HepG2 (cell line): Measurements from ENCODE around the gene DHX8. TPM values are rescaled to one million over a fixed set of nuclear protein-coding genes. Genes with fewer than 3 reads are reported as not detected.

Experiments
- CHD2 ChIP-seq: IDR thresholded peaks from 2 replicates; pipeline ENCODE4 v1.6.1; 2011; ENCODE audit warnings: low read depth, low read length, improper control_type of control experiment
- CREB1 ChIP-seq, 2 experiments: fragments of 450-650 bp in 1 of 2; IDR thresholded peaks; 2 replicates each; pipeline ENCODE4 v1.6.1; 2016 to 2017; ENCODE audit warnings: control low read depth in 1 of 2, mild to moderate bottlenecking in 1 of 2, missing compliant biosample characterization in 1 of 2, missing genetic modification characterization in 1 of 2
- EHMT2 ChIP-seq: fragments of 200-600 bp; sonication (generic); IDR thresholded peaks from 2 replicates; pipeline ENCODE4 v1.7.0; 2017; ENCODE audit warnings: antibody characterized with exemption, low read depth, low read length, borderline replicate concordance
- EP300 ChIP-seq, 3 experiments: sonication (generic) in 1 of 3; formaldehyde crosslinking in 1 of 3; IDR thresholded peaks; 2 replicates each; pipeline versions ENCODE4 v1.5.1 to v1.6.1; 2011 to 2020; ENCODE audit warnings: low read depth in 2 of 3, low read length in 2 of 3, borderline replicate concordance in 1 of 3, improper control_type of control experiment in 1 of 3, mild to moderate bottlenecking in 1 of 3, missing genetic modification reagents in 1 of 3, moderate library complexity in 1 of 3
- HDAC2 ChIP-seq: sonication (generic); formaldehyde crosslinking; IDR thresholded peaks from 2 replicates; pipeline ENCODE4 v1.4.0; 2020; ENCODE audit warnings: missing genetic modification reagents
- HMGA1 ChIP-seq: sonication (generic); formaldehyde crosslinking; conservative IDR thresholded peaks from 2 replicates; pipeline ENCODE4 v1.4.0; 2020; ENCODE audit warnings: missing genetic modification reagents
- NFE2L1 ChIP-seq: sonication (generic); formaldehyde crosslinking; IDR thresholded peaks from 2 replicates; pipeline ENCODE4 v1.4.0; 2020; ENCODE audit warnings: missing genetic modification reagents, mild to moderate bottlenecking, borderline replicate concordance
- NFYC ChIP-seq: IDR thresholded peaks from 2 replicates; pipeline ENCODE4 v1.6.1; 2016; ENCODE audit warnings: missing genetic modification reagents, missing compliant biosample characterization
- PAXIP1 ChIP-seq: sonication (generic); formaldehyde crosslinking; conservative IDR thresholded peaks from 2 replicates; pipeline ENCODE4 v1.4.0; 2020; ENCODE audit warnings: mild to moderate bottlenecking, missing genetic modification reagents, moderate library complexity
- PHF21A ChIP-seq: sonication (generic); formaldehyde crosslinking; IDR thresholded peaks from 2 replicates; pipeline ENCODE4 v1.5.0; 2020; ENCODE audit warnings: mild to moderate bottlenecking, missing genetic modification reagents
- SMARCC2 ChIP-seq: fragments of 450-650 bp; IDR thresholded peaks from 2 replicates; pipeline ENCODE4 v1.6.1; 2017; ENCODE audit warnings: antibody characterized with exemption, mild to moderate bottlenecking
- SNAI1 ChIP-seq: sonication (generic); formaldehyde crosslinking; IDR thresholded peaks from 2 replicates; pipeline ENCODE4 v1.5.0; 2020; ENCODE audit warnings: mild to moderate bottlenecking, missing genetic modification reagents, borderline replicate concordance
- SOX6 ChIP-seq, 2 experiments: fragments of 450-650 bp in 1 of 2; sonication (generic) in 1 of 2; formaldehyde crosslinking in 1 of 2; IDR thresholded peaks; 2 replicates each; pipeline versions ENCODE4 v1.4.0 to v1.6.1; 2017 to 2020; ENCODE audit warnings: antibody characterized with exemption in 1 of 2, mild to moderate bottlenecking in 1 of 2, missing genetic modification reagents in 1 of 2
- THAP11 ChIP-seq: IDR thresholded peaks from 2 replicates; pipeline ENCODE4 v1.6.1; 2016; ENCODE audit warnings: missing biosample characterization, missing genetic modification reagents
- ZBTB1 ChIP-seq: sonication (generic); formaldehyde crosslinking; IDR thresholded peaks from 2 replicates; pipeline ENCODE4 v1.4.0; 2020; ENCODE audit warnings: missing genetic modification reagents, borderline replicate concordance
- ZNF253 ChIP-seq: sonication (generic); formaldehyde crosslinking; IDR thresholded peaks from 2 replicates; pipeline ENCODE4 v1.8.0; 2022; ENCODE audit warnings: mild to moderate bottlenecking, missing genetic modification reagents, borderline replicate concordance
- ZNF326 ChIP-seq: sonication (generic); formaldehyde crosslinking; IDR thresholded peaks from 2 replicates; pipeline ENCODE4 v1.4.0; 2020; ENCODE audit warnings: missing genetic modification reagents, borderline replicate concordance
- ZNF441 ChIP-seq: sonication (generic); formaldehyde crosslinking; IDR thresholded peaks from 2 replicates; pipeline ENCODE4 v1.7.0; 2021; ENCODE audit warnings: missing genetic modification reagents, borderline replicate concordance
- ZNF484 ChIP-seq: sonication (generic); formaldehyde crosslinking; IDR thresholded peaks from 2 replicates; pipeline ENCODE4 v1.5.1; 2020; ENCODE audit warnings: mild to moderate bottlenecking, low read depth, missing genetic modification reagents, borderline replicate concordance
- ZNF530 ChIP-seq: sonication (generic); formaldehyde crosslinking; IDR thresholded peaks from 2 replicates; pipeline ENCODE4 v1.5.0; 2020; ENCODE audit warnings: low read depth, mild to moderate bottlenecking, missing genetic modification reagents
- ZNF580 ChIP-seq: IDR thresholded peaks from 2 replicates; pipeline ENCODE4 v1.6.1; 2016; ENCODE audit warnings: low read depth, borderline replicate concordance
- ZNF605 ChIP-seq: sonication (generic); formaldehyde crosslinking; IDR thresholded peaks from 2 replicates; pipeline ENCODE4 v1.8.0; 2022; ENCODE audit warnings: mild to moderate bottlenecking, missing genetic modification reagents
- ZNF740 ChIP-seq: sonication (generic); formaldehyde crosslinking; IDR thresholded peaks from 2 replicates; pipeline ENCODE4 v1.4.0; 2020; ENCODE audit warnings: missing genetic modification reagents
- ZNF772 ChIP-seq: sonication (generic); formaldehyde crosslinking; IDR thresholded peaks from 2 replicates; pipeline ENCODE4 v1.5.0; 2020; ENCODE audit warnings: mild to moderate bottlenecking, missing genetic modification reagents
- ZSCAN12 ChIP-seq: sonication (generic); formaldehyde crosslinking; IDR thresholded peaks from 2 replicates; pipeline ENCODE4 v1.9.0; 2021; ENCODE audit warnings: mild to moderate bottlenecking, missing genetic modification reagents
- polyA plus RNA-seq, 8 experiments: library from polyadenylated mRNA; depleted of rRNA in 3 of 8; stranded (reverse) in 7 of 8; unstranded in 1 of 8; fragments of >200 nt; fragmentation: Illumina TruSeq in 4 of 8; extraction: Trizol in 4 of 8; gene quantifications; 2 replicates each; pipeline versions ENCODE4 v1.2.1 to v1.2.3, GENCODE V29; 2011 to 2016; ENCODE audit warnings: low read depth in 4 of 8, missing spikeins in 1 of 8, mixed read lengths in 1 of 8; ENCODE audit not compliant: insufficient read depth in 1 of 8
- total RNA-seq, 5 experiments: library from RNA; depleted of rRNA; stranded (reverse); fragments of >200 nt; fragmentation: Illumina TruSeq; extraction: Trizol; gene quantifications; 2 replicates each; pipeline ENCODE4 v1.2.3, GENCODE V29; 2016; ENCODE audit warnings: low read depth in 1 of 5

Gene DHX8
- total and polyA plus RNA-seq, 2 of the 13 experiments (the other 11 are each of a cell fraction or from before 2014, with no cell fraction given), result 24.8 to 48.9 TPM

GRCh38 chr17:43573579-43574321, 90.0 kb downstream of the DHX8 start (continued):
- TF ChIP-seq ZNF580 (no peak; the same call in 1 of the 2 replicates), ZNF326 (CRISPR knock-in tag) (no peak), EHMT2 (no peak), ZNF740 (CRISPR knock-in tag) (peak; percentile 51; the same call in 1 of the 2 replicates), PHF21A (CRISPR knock-in tag) (peak; percentile 66; the same call in 1 of the 2 replicates), NFE2L1 (0 out of 2 replicates have a peak, but pooled peaks have one; percentile 42), NFYC (0 out of 2 replicates have a peak, but pooled peaks have one; percentile 7), THAP11 (no peak), ZNF441 (CRISPR knock-in tag) (no peak), ZSCAN12 (CRISPR knock-in tag) (no peak), CREB1 (IDR thresholded peaks at IDR 0.05) (no peak; the same call in 1 of the 2 replicates), CREB1 (CRISPR knock-in tag; IDR thresholded peaks at IDR 0.05) (no peak), ZNF605 (0 out of 2 replicates have a peak, but pooled peaks have one; percentile 26), HDAC2 (CRISPR knock-in tag) (peak; percentile 50), SMARCC2 (no peak), ZNF772 (CRISPR knock-in tag) (no peak), PAXIP1 (CRISPR knock-in tag) (peak; percentile 80), ZBTB1 (CRISPR knock-in tag) (no peak), CHD2 (no peak), ZNF484 (CRISPR knock-in tag) (no peak), EP300 (IDR thresholded peaks at IDR 0.05; ENCODE audit: low read depth in 2 of 2, low read length in 2 of 2) (peak in 1 of 2 experiments; percentile 74; a peak in 2 of 4 replicates), EP300 (CRISPR knock-in tag; IDR thresholded peaks at IDR 0.05; ENCODE audit: borderline replicate concordance) (peak; percentile 43; the same call in 1 of the 2 replicates), SNAI1 (0 out of 2 replicates have a peak, but pooled peaks have one; percentile 23), ZNF253 (CRISPR knock-in tag) (no peak), HMGA1 (CRISPR knock-in tag) (no peak), ZNF530 (no peak), SOX6 (IDR thresholded peaks at IDR 0.05) (no peak), SOX6 (CRISPR knock-in tag; IDR thresholded peaks at IDR 0.05) (peak; percentile 75)
